NCI-H1092 treated with DMSO at 0.1 percent for 48 hours (cell line): ENCODE measurements around the gene QPCTL.
A peak's percentile ranks its signal among the peaks of the same experiment; 100 is the strongest.
"Not testable (repeated sequence)": the region's sequence is repeated elsewhere in the genome, so short reads cannot be mapped to it uniquely, and the experiment has no call there.

ENCODE experiments used
- DNase-seq: peaks from one replicate; lab custom pipeline; 2025; lab: John Stamatoyannopoulos, UW

QPCTL gene

DNA sequence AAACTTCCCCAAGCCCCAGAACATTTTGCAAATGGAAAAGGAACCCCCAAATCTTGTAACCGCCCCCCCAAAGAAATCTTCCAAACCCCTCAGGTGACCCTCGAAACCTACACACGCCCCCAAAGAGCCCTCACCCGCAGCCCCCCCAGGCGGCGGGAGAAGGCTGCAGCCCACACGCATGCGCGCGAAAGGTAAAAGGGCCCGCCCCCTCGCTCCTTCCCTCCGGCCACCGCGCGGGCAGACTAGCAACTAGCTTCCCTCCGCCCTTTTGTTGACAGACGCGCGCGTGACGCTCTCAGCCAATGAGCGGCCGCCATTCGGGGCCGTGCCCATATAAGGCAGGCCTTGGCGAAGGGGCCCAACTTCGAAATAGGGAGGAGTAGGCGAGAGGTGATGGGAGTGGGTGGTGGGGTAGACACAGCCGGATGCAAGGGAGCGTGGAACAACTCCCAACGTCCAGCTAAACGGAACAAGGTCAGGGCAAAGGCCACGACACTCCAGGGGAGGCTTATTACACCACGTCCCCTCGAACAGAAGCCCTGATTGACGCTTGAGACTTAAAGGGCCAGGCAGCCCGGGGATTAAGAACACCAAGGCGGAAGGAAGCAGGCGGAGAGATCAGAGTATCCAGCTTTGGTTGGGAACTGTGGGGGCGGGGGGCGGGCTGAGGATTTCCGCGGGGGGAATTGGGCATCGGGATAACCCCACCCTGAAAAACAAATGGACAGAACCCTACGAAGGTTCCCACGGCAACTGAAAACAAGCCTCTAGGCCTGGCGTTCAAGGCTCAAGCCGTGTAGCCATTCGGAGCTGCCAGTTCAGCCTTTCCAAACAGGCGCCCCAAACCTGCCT is 24.9 kb downstream of the QPCTL start:
- peak; percentile 95 for DNase-seq

DNA sequence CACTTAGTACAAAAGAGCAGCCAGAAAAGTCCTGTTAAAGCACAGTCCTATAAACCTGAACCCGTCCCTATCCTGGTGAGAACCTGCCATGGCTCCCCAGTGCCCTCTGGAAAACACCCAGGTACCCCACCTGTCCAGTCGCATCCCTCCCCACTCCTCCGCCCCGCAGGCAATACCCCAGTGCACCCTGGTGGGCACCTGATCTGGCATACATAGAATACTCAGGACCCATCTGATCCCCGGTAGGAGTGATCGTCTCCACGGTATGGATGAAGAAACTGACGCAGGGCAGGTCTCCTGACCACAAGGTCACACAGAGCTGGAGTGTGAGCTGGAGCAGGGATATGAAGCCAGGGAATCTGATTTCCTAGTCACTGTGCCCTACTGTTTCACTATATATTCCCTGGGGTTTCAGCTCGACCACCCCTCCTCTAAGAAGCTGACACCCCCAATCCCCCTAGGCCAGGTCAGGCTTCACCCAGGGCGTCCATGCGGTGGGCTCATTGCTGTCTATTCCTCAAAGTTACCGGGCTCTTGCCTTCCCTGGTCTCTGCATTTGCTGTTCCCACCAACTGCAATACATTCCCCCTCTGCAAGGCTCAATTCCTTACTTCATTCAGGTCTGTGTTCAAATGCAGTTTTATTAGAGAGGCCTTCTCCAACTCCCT is 25.7 kb downstream of the QPCTL start:
- no peak for DNase-seq

DNA sequence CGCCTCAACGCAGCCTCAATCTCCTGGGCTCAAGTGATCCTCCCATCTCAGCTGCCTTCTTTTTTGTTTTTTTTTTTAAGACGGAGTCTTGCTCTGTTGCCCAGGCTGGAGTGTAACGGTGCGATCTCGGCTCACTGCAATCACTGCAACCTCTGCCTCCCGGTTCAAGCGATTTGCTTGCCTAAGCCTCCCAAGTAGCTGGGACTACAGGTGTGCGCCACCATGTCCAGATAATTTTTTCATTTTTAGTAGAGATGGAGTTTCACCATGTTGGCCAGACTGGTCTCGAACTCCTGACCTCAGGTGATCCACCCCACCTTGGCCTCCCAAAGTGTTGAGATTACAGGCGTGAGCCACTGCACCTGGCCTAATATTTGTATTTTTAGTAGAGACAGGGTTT is 27.6 kb downstream of the QPCTL start:
- not testable (repeated sequence) for DNase-seq

DNA sequence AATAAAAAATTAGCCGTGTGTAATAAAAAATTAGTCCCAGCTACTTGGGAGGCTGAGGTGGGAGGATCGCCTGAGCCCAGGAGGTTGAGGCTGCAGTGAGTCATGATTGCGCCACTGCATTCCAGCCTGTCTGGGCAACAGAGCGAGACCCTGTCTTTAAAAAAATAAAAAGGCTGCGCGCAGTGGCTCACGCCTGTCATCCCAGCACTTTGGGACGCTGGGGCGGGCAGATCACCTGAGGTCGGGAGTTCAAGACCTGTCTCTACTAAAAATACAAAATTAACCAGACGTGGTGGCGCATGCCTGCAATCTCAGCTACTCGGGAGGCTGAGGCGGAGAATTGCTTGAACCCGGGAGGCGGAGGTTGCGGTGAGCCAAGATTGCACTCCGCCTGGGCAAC is 36.2 kb downstream of the QPCTL start:
- DNase-seq: not testable (repeated sequence)

DNA sequence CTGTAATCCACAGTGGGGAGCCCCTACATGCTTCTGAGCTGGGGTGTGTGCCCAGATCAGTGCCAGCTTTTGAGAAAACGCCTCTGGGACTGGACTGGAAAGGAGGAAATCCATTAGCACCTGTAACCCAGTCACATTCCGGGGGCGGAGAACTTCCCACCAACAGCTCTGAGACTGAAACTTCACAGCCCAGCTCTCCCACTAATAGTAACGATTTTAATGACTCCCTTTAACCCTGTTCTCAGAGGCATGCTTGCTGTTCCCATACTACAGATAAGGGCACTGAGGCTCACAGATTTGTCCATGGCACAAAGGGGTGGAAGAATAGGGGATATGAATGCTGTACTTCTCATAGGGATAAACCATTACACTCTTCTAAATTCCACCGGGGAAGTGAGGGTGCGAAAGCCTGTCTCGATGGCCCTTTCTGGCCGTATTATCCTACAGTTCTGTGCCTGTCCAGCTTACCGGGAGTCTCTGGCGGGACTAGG is 37.4 kb downstream of the QPCTL start:
- DNase-seq: no peak

DNA sequence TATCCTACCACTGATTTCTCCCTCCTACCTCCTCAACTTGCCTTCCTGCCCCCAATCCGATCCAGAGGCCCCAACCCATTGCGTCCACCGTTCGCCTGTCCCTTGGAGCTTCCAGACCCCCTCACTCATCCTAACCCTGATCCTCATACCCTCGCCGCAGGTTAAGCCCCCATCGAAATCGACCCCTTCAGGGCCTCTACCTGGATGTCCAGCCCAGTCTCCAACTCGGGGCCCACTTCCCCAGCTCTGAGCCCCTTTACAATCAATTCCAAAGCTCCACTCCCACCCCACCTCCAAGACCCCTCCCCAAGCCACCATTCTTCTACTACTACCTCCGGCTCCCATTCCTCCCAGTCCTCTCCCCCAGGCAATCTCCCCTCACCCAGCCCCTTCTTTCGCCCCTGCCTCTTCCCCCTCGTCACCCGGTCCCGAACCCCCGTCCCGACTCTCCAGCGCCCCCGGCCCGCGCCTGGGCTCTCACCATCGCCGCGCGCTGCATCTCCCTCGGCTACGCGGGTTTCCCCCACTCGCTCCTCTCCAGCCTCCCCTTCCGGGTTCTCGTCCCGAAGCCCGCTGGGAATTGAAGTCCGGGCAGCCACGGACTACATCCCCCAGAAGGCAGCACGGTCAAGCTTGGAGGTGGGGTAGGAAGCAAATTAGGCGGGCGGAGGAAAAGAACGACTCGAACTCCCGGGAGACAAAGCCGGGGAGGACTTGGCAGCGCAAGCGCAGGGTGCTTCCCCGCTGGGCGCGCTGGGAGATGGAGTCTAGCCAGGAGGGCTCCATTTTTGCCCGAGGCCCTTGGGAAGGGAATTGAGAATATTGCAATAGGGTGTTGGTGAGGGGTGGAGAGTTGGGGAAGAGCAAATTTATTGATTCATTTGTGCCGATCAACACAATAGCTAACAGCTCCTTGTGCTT is 38.2 kb downstream of the QPCTL start, which contains the start of gene FBXO46:
Gene FBXO46 (minus strand): TSS at position 529 of the 921 bp plus-strand sequence. CDS start 17,401 bp downstream, outside the sequence.
- DNase-seq: peak; percentile 96

DNA sequence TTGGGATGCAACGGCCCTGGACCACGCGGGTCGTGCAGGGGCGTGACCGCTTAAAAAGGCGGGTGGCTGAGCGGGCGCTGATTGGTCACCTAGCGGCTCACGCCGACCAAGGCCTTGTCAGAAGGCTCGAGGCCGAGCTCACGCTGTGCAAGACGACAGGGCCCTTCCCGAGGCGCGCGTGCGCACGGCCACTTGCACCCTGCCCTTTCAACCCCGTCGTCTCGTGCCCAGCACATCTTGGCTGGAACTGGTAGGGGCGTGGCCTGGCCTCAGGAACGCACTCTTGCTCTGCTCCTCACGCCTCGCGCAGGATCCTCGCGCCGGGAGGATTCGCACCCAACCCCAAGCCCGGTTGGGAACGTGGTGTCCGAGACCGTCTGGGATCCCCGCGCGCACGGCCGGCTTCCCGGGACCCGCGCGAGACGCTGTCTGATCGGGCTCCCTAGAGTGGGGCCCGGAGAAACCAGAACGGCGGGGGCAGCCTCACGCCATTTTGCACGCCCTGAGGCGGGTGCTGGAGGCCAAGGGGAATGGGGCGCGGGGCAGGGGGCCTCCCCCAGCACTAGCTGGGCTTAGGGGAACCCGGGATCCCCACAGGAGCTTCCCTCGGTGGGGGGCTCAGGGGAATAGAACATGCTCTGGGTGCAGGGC is 40.8 kb downstream of the QPCTL start, which contains the start of gene MEIOSIN:
Gene MEIOSIN (plus strand): TSS at position 280 of the 651 bp plus-strand sequence. CDS start 1,938 bp downstream, outside the sequence.
- no peak for DNase-seq

DNA sequence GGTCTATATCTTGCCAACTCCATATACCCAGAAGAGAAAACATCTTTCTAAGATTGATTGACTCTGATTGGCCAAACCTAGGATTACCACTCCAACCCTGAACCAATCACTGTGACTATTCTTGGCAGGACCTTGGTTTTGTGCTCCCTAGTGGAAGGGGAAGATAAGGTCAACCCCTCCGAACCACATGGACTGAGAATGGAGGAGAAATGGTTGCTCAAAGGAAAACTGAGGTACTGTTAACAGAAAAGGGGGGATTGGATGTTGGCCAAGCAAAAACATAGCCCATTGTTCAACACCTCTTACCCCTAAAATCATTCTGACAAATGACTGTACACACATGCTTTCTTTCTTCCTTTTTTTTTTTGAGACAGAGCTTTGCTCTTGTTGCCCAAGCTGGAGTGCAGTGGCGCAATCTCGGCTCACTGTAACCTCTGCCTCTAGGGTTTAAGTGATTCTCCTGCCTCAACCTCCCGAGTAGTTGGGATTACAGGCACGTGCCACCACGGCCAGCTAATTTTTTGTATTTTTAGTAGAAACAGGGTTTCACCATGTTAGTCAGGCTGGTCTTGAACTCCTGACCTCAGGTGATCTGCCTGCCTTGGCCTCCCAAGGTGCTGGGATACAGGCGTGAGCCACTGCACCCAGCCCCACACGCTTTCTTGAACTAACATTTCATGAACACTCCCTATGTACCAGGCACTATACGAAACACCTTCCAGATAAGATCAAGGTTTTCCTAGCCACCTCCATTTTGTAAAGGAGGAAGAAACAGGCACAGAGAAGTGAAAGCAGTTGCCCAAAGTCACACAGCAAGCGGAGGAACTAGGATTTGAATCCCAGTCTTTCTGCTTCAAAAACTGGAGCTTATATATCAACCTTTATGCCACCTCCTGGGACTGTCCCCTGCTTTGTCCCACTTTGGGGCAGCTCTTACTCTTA is 47.3 kb downstream of the QPCTL start:
- no peak for DNase-seq

DNA sequence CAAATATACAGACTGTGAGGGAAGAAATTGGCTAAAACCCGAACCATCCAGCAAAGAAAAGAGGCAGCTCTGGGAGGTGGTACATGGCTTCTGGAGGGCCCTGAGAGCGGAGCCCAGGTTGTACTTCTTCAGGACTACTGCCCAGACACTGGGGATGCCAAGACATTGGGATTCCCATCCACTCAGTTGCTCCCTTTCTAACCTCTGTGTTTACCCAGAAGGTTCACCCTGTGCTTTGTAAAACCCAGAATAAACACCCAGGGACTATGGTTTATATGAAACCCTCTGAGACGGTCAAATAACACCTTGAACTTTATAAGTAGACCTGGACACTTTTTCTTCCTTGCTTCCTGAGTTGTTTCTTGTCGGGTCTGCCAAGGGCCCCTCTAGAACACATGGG is 50.5 kb downstream of the QPCTL start:
- no peak for DNase-seq

DNA sequence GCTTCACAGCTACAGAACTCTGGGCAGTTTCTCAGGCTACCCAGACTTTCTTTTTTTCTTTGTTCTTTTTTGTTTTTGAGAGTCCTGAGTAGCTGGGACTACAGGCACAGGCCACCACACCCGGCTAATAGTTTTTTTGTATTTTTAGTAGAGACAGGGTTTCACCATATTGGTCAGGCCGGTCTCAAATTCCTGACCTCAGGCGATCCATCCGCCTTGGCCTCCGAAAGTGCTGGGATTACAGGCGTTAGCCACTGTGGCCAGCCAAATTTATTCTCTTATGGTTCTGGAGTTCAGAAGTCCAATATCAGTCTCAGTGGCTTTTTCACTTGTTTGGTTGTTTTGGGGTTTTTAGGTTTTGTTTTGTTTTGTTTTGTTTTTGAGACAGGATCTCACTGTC is 53.1 kb downstream of the QPCTL start:
- no peak for DNase-seq

DNA sequence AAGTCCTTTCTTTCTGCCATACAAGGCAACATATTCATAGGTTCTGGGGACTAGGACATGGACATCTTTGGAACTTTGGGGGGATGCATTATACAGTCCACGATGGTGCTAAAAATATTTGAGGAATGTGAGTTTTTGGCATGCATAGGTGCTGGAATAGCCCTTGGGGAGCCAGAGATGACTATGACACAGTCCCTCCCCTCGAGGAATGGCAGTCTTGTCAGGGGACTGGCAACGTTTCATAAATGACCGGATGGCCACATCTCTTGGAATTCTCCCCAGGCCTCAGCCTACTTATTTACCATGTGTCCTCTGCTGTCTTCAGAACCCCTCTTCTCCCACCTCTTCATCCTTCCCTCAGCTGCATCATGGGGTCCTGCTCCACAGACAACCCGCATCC is 54.4 kb downstream of the QPCTL start:
- no peak for DNase-seq

DNA sequence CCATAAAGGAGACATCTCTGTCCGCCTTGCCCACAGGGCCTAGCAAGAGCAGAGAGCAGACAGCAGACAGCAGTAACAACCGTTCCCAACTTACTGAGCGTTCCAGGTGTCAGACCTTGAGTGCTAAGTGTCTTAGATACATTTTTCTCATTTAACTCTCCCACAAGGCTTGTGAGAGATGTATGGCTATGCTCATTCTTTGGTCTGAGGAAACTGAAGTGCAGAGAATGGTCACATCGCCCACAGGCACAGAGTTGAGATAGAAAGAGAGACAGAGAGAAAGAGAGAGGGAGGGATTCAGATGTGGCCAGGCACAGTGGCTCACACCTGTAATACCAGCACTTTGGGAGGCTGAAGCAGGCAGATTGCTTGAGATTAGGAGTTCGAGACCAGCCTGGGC is 55.0 kb downstream of the QPCTL start:
- DNase-seq: no peak

DNA sequence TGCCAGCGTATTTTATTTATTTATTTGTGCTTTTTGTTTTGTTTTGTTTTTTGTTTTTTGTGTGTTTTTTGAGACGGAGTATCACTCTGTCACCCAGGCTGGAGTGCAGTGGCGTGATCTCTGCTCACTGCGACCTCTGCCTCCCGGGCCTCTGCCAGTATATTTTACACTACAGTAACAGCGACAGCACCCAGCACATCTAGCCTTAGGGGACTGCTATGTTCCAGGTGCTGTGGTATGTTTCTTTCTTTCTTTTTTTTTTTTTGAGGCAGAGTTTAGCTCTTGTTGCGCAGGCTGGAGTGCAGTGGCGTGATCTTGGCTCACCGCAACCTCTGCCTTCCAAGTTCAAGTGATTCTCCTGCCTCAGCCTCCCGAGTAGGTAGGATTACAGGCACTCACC is 59.0 kb downstream of the QPCTL start:
- DNase-seq: not testable (repeated sequence)

DNA sequence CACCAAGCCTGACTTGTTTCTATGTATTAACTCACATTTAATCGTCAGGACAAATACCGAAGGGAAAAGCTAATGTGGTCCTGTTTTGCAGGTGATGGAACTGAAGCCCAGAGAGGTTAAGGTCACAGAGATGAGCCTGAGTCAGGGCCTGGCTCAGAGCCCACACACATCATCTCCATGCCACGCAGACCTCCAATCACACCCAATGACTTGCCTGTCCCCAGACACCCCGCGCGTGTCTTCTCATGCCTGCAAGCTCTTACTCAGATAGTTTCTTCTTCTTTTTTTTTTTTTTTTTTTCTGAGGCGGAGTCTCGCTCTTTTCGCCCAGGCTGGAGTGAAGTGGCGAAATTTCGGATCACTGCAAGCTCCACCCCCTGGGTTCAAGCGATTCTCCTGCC is 60.2 kb downstream of the QPCTL start:
- no peak for DNase-seq

DNA sequence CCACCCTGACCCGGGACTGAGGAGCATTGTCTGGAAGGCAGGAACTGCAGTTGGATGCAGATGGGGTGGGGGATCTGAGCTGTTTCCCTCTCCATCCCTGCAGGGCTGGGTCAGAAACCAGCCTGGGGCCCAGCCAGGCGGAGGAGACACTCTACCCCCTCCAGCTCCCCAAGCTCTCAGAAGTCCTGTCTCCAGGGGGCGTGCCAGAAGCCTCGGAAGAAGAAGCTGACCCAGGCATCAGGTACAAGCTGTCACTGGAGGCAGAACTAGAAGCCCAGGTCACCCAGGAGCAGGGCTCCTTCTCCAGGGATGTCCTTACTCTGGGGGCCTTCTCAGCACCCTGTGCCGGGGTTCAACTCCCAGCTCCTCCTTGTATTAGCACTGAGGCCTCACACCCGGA is 61.1 kb downstream of the QPCTL start:
- DNase-seq: no peak
